Measurements from ENCODE around the gene ACVRL1.

- no peak for TF ChIP-seq POLR2A (IDR thresholded peaks at IDR 0.05)
- no peak for TF ChIP-seq CTCF (IDR thresholded peaks at IDR 0.05)
Observed at GRCh38 chr12:51883998-51884675, 23.2 kb upstream of the ACVRL1 start.
